ENCODE results near the gene PCP4.

GRCh38 chr21:39860600-39860999 lies 6.6 kb upstream of the PCP4 start:
- TF ChIP-seq, protein P1, sequence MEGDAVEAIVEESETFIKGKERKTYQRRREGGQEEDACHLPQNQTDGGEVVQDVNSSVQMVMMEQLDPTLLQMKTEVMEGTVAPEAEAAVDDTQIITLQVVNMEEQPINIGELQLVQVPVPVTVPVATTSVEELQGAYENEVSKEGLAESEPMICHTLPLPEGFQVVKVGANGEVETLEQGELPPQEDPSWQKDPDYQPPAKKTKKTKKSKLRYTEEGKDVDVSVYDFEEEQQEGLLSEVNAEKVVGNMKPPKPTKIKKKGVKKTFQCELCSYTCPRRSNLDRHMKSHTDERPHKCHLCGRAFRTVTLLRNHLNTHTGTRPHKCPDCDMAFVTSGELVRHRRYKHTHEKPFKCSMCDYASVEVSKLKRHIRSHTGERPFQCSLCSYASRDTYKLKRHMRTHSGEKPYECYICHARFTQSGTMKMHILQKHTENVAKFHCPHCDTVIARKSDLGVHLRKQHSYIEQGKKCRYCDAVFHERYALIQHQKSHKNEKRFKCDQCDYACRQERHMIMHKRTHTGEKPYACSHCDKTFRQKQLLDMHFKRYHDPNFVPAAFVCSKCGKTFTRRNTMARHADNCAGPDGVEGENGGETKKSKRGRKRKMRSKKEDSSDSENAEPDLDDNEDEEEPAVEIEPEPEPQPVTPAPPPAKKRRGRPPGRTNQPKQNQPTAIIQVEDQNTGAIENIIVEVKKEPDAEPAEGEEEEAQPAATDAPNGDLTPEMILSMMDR (IDR thresholded peaks at IDR 0.05) = no peak
- TF ChIP-seq EP300 (IDR thresholded peaks at IDR 0.05) (no peak), POLR2A (IDR thresholded peaks at IDR 0.05; ENCODE audit: low read length) (no peak), MAFK (IDR thresholded peaks at IDR 0.05; ENCODE audit: partially characterized antibody) (no peak), FOSB (CRISPR knock-in tag; IDR thresholded peaks at IDR 0.05) (no peak)

Data from A549 (cell line).